Neuronal stem cell (in vitro differentiated cells): ENCODE data around the gene NKX2-8.

Experiments used
- DNase-seq: peaks from one replicate; pipeline ENCODE4 v3.0.0-alpha.2; 2013; ENCODE audit warnings: low spot score
- H2AFZ ChIP-seq: one replicate; pipeline ENCODE4 v1.6.1; 2013; ENCODE audit warnings: mild to moderate bottlenecking, low read length, inconsistent platforms
- H2AK5ac ChIP-seq: 2 replicates; pipeline ENCODE4 v1.6.1; 2013; ENCODE audit warnings: low read depth, mild to moderate bottlenecking, inconsistent platforms, low read length, moderate library complexity, mixed read lengths
- H2BK120ac ChIP-seq: 2 replicates; pipeline ENCODE4 v1.6.1; 2013; ENCODE audit warnings: low read depth, mild to moderate bottlenecking, inconsistent platforms, low read length, moderate library complexity, mixed read lengths
- H2BK12ac ChIP-seq: one replicate; pipeline ENCODE4 v1.6.1; 2013; ENCODE audit warnings: low read length, inconsistent platforms
- H2BK15ac ChIP-seq: 2 replicates; pipeline ENCODE4 v1.6.1; 2013; ENCODE audit warnings: mild to moderate bottlenecking, low read length, inconsistent platforms, mixed read lengths
- H2BK5ac ChIP-seq: one replicate; pipeline ENCODE4 v1.6.1; 2013; ENCODE audit warnings: inconsistent platforms, mild to moderate bottlenecking, low read length, moderate library complexity
- H3K14ac ChIP-seq: one replicate; pipeline ENCODE4 v1.6.1; 2013; ENCODE audit warnings: low read length, inconsistent platforms
- H3K18ac ChIP-seq: 2 replicates; pipeline ENCODE4 v1.6.1; 2013; ENCODE audit warnings: low read length, inconsistent platforms
- H3K23ac ChIP-seq: 2 replicates; pipeline ENCODE4 v1.6.1; 2013; ENCODE audit warnings: low read depth, mild to moderate bottlenecking, mixed read lengths, low read length, inconsistent platforms; ENCODE audit not compliant: poor library complexity
- H3K27ac ChIP-seq: replicated peaks from 3 replicates; pipeline ENCODE4 v1.5.1; 2013; ENCODE audit warnings: low read length, inconsistent platforms
- H3K27me3 ChIP-seq, 3 experiments: 2 replicates each; pipeline ENCODE4 v1.6.1; 2013; ENCODE audit warnings: low read length in 3 of 3, mild to moderate bottlenecking in 2 of 3, inconsistent platforms in 1 of 3, low read depth in 1 of 3, mixed read lengths in 1 of 3, moderate library complexity in 1 of 3; ENCODE audit not compliant: control insufficient read depth in 3 of 3, insufficient read depth in 3 of 3
- H3K36me3 ChIP-seq, 2 donors: replicated peaks in 1 of 2; 2 replicates each; pipeline ENCODE4 v1.6.1; 2013; ENCODE audit warnings: low read length in 2 of 2; ENCODE audit not compliant: control insufficient read depth in 2 of 2, insufficient read depth in 2 of 2
- H3K4ac ChIP-seq: 2 replicates; pipeline ENCODE4 v1.6.1; 2013; ENCODE audit warnings: inconsistent platforms, mild to moderate bottlenecking, low read length, moderate library complexity
- H3K4me1 ChIP-seq, 2 donors: 1 replicate in 1 of 2; 2 replicates in 1 of 2; pipeline ENCODE4 v1.6.1; 2013; ENCODE audit warnings: low read length in 2 of 2, low read depth in 1 of 2; ENCODE audit not compliant: control insufficient read depth in 2 of 2, insufficient read depth in 1 of 2
- H3K4me2 ChIP-seq: one replicate; pipeline ENCODE4 v1.6.1; 2013; ENCODE audit warnings: mild to moderate bottlenecking, low read length, inconsistent platforms; ENCODE audit not compliant: insufficient read depth, poor library complexity, severe bottlenecking
- H3K4me3 ChIP-seq, 2 donors: 2 replicates each; pipeline ENCODE4 v1.5.1; 2013; ENCODE audit warnings: low read length in 2 of 2, mild to moderate bottlenecking in 2 of 2, inconsistent platforms in 1 of 2, moderate library complexity in 1 of 2
- H3K79me1 ChIP-seq: one replicate; pipeline ENCODE4 v1.6.1; 2013; ENCODE audit warnings: low read depth, mild to moderate bottlenecking, inconsistent platforms, low read length, moderate library complexity
- H3K9ac ChIP-seq: one replicate; pipeline ENCODE4 v1.6.1; 2013; ENCODE audit warnings: mild to moderate bottlenecking, low read depth, low read length, inconsistent platforms; ENCODE audit not compliant: poor library complexity
- H3K9me3 ChIP-seq, 2 donors: replicated peaks in 1 of 2; 2 replicates each; pipeline versions ENCODE3 to v1.6.1; 2013; ENCODE audit warnings: low read length in 2 of 2, mild to moderate bottlenecking in 2 of 2, inconsistent platforms in 1 of 2, low read depth in 1 of 2, mixed read lengths in 1 of 2, moderate library complexity in 1 of 2; ENCODE audit not compliant: control insufficient read depth in 2 of 2, insufficient read depth in 1 of 2
- H4K8ac ChIP-seq: one replicate; pipeline ENCODE4 v1.6.1; 2013; ENCODE audit warnings: low read depth, mild to moderate bottlenecking, inconsistent platforms, low read length, moderate library complexity
- H4K91ac ChIP-seq: one replicate; pipeline ENCODE4 v1.6.1; 2013; ENCODE audit warnings: low read length, low read depth, mild to moderate bottlenecking, inconsistent platforms; ENCODE audit not compliant: poor library complexity
- WGBS, 2 donors: extraction: QIAGEN DNeasy Blood & Tissue Kit; methylation state at CpG; one replicate each; pipeline ENCODE4 v1.1.7; 2013; ENCODE audit warnings: missing lambda C conversion rate in 2 of 2, mixed read lengths in 1 of 2; ENCODE audit not compliant: insufficient read length in 2 of 2, insufficient replicate concordance in 1 of 2; ENCODE audit errors: extremely low coverage in 2 of 2; 5-methylcytosine and 5-hydroxymethylcytosine counted together

The NKX2-8 gene

GRCh38 chr14:36625014-36625413 lies 42.6 kb upstream of the NKX2-8 start:
- H3K27me3 ChIP-seq: peaks cover 0 to 23% (median 0%) of the 10 kb centered on the region in 3 experiments
- no CpG with 5 or more reads among the region's 1 CpG for WGBS, 2 donors

GRCh38 chr14:36619853-36620252 lies 37.4 kb upstream of the NKX2-8 start:
- Histone ChIP-seq H4K8ac (no peak overlapping the region), H3K18ac (no peak overlapping the region), H3K27ac (no peak overlapping the region), H2BK15ac (no peak overlapping the region), H4K91ac (no peak overlapping the region), H2AK5ac (no peak overlapping the region), H3K27me3 (peaks cover 0 to 6% (median 0%) of the 10 kb centered on the region in 3 experiments), H3K14ac (no peak overlapping the region), H2BK12ac (no peak overlapping the region), H2BK5ac (no peak overlapping the region), H3K23ac (no peak overlapping the region), H3K4ac (no peak overlapping the region), H3K4me1 (no peaks in the 10 kb centered on the region), H3K36me3 (no peaks in the 10 kb centered on the region), H3K4me2 (no peak overlapping the region), H3K9ac (no peak overlapping the region), H3K79me1 (no peaks in the 10 kb centered on the region), H3K4me3 (no peak overlapping the region), H3K9me3 (no peaks in the 10 kb centered on the region), H2AFZ (no peak overlapping the region), H2BK120ac (no peak overlapping the region)
- WGBS, 2 donors: no CpG with 5 or more reads among the region's 2 CpGs
- DNase-seq: no peak

More at GRCh38 chr14:36625014-36625413, 42.6 kb upstream of the NKX2-8 start:
- Histone ChIP-seq H3K4me3 (no peak overlapping the region), H3K27ac (no peak overlapping the region), H3K14ac (no peak overlapping the region), H2BK120ac (no peak overlapping the region), H2AFZ (no peak overlapping the region), H3K9me3 (no peaks in the 10 kb centered on the region), H4K91ac (no peak overlapping the region), H4K8ac (no peak overlapping the region), H3K23ac (no peak overlapping the region), H2BK12ac (no peak overlapping the region), H3K4me1 (no peaks in the 10 kb centered on the region), H2BK15ac (no peak overlapping the region), H3K9ac (no peak overlapping the region), H3K4ac (no peak overlapping the region), H2BK5ac (no peak overlapping the region), H2AK5ac (no peak overlapping the region), H3K79me1 (no peaks in the 10 kb centered on the region), H3K4me2 (no peak overlapping the region), H3K36me3 (no peaks in the 10 kb centered on the region), H3K18ac (no peak overlapping the region)
- DNase-seq: no peak

- Histone ChIP-seq H3K18ac (no peak overlapping the region), H4K91ac (no peak overlapping the region), H2BK5ac (no peak overlapping the region), H4K8ac (no peak overlapping the region), H3K4ac (no peak overlapping the region), H3K9ac (no peak overlapping the region), H3K14ac (no peak overlapping the region), H2BK120ac (no peak overlapping the region), H3K79me1 (no peaks in the 10 kb centered on the region), H2AK5ac (no peak overlapping the region), H3K36me3 (no peaks in the 10 kb centered on the region), H3K4me2 (no peak overlapping the region), H2AFZ (no peak overlapping the region), H3K4me1 (no peaks in the 10 kb centered on the region), H2BK15ac (no peak overlapping the region), H3K27me3 (peaks cover 0 to 6% (median 0%) of the 10 kb centered on the region in 3 experiments), H3K23ac (no peak overlapping the region), H3K9me3 (no peaks in the 10 kb centered on the region), H2BK12ac (no peak overlapping the region), H3K4me3 (no peak overlapping the region), H3K27ac (no peak overlapping the region)
- no CpG with 5 or more reads among the region's 3 CpGs for WGBS, 2 donors
- no peak for DNase-seq
These were observed 36.7 kb upstream of the NKX2-8 start for GRCh38 chr14:36619131-36619530.

- no peaks in the 10 kb centered on the region for H3K79me1 ChIP-seq
- no peaks in the 10 kb centered on the region for H3K36me3 ChIP-seq
- no peak overlapping the region for H3K18ac ChIP-seq
- H3K14ac ChIP-seq: no peak overlapping the region
- peaks cover 0 to 6% (median 0%) of the 10 kb centered on the region in 3 experiments for H3K27me3 ChIP-seq
- no peaks in the 10 kb centered on the region for H3K9me3 ChIP-seq
- no CpG with 5 or more reads among the region's 2 CpGs for WGBS, 2 donors
- DNase-seq: no peak
- no peak overlapping the region for H3K23ac ChIP-seq
- no peak overlapping the region for H3K4ac ChIP-seq
- H3K4me2 ChIP-seq: no peak overlapping the region
- H2AK5ac ChIP-seq: no peak overlapping the region
- H4K91ac ChIP-seq: no peak overlapping the region
- H3K27ac ChIP-seq: no peak overlapping the region
- H3K4me1 ChIP-seq: no peaks in the 10 kb centered on the region
- no peak overlapping the region for H2BK12ac ChIP-seq
- no peak overlapping the region for H4K8ac ChIP-seq
- no peak overlapping the region for H3K4me3 ChIP-seq
- no peak overlapping the region for H2BK120ac ChIP-seq
- H2BK5ac ChIP-seq: no peak overlapping the region
- H2BK15ac ChIP-seq: no peak overlapping the region
- no peak overlapping the region for H3K9ac ChIP-seq
- no peak overlapping the region for H2AFZ ChIP-seq
These were observed 36.2 kb upstream of the NKX2-8 start for GRCh38 chr14:36618641-36619040.
